Transverse colon (tissue), 4 donors: ENCODE results near the gene XYLT1. TPM values are rescaled to one million over a fixed set of nuclear protein-coding genes. Genes with fewer than 3 reads are reported as not detected.

Source experiments
- DNase-seq: peaks from one replicate; pipeline ENCODE4 v3.0.0-alpha.2; 2019
- H3K27ac ChIP-seq, 4 donors: fragments of 200-600 bp; sonication (generic); 2 replicates each; pipeline ENCODE4 v1.5.1; 2016 to 2018; ENCODE audit warnings: inconsistent platforms in 4 of 4
- H3K27me3 ChIP-seq: fragments of 200-600 bp; sonication (generic); 2 replicates; pipeline ENCODE4 v1.5.1; 2017; ENCODE audit warnings: inconsistent platforms
- H3K36me3 ChIP-seq, 4 donors: fragments of 200-600 bp; sonication (generic); 2 replicates each; pipeline ENCODE4 v1.5.1; 2017 to 2019; ENCODE audit warnings: inconsistent platforms in 4 of 4
- H3K4me1 ChIP-seq, 4 donors: fragments of 200-600 bp; sonication (generic); 2 replicates each; pipeline ENCODE4 v1.5.1; 2017 to 2020; ENCODE audit warnings: inconsistent platforms in 4 of 4
- H3K4me3 ChIP-seq, 4 donors: fragments of 200-600 bp; sonication (generic); 1 replicate in 1 of 4; 2 replicates in 3 of 4; pipeline versions ENCODE4 v1.5.1 to v1.6.1; 2017 to 2019; ENCODE audit warnings: inconsistent platforms in 4 of 4
- H3K9me3 ChIP-seq, 2 donors: fragments of 200-600 bp; sonication (generic); 2 replicates each; pipeline ENCODE4 v1.5.1; 2017 to 2019; ENCODE audit warnings: inconsistent platforms in 2 of 2
- EP300 ChIP-seq: sonication (generic); formaldehyde crosslinking; IDR thresholded peaks from one replicate; pipeline ENCODE4 v1.6.1; 2017; ENCODE audit warnings: antibody characterized with exemption, low read depth
- POLR2A ChIP-seq: fragments of 450-650 bp; IDR thresholded peaks from one replicate; pipeline ENCODE4 v1.6.1; 2016; ENCODE audit warnings: antibody characterized with exemption, mild to moderate bottlenecking, moderate library complexity
- POLR2AphosphoS5 ChIP-seq, 3 donors: sonication (generic); formaldehyde crosslinking; IDR thresholded peaks; one replicate each; pipeline ENCODE4 v1.6.1; 2016; ENCODE audit warnings: antibody characterized with exemption in 3 of 3
- WGBS, 2 donors: methylation state at CpG; one replicate each; pipeline ENCODE4 v1.1.5; 2018; ENCODE audit warnings: low coverage in 1 of 2; 5-methylcytosine and 5-hydroxymethylcytosine counted together
- in situ Hi-C, 4 donors: fragments of 200-750 bp; cut with MboI; loops; one replicate each; pipeline versions ENCODE4 v1.15.0 to v1.15.1; 2017; ENCODE audit warnings: low sequenced_read_pairs in 3 of 4, low pct_ligation_motif_present in 1 of 4, low pct_unique_long_range_greater_than_20kb in 1 of 4
- intact Hi-C: fragments of 100-400 bp; cut with DNase I; formaldehyde crosslinking; loops from one replicate; pipeline ENCODE4 v1.15.1; 2023; ENCODE audit warnings: low total_unique reads
- total RNA-seq, 4 donors: library from RNA; depleted of rRNA; stranded (reverse); fragments of >200 nt; gene quantifications; one replicate each; pipeline ENCODE4 v1.1.0, GENCODE V29; 2016
- TF ChIP-seq, protein P1 (sequence below), 5 experiments: fragments of 200-600 bp in 3 of 5; fragments of 450-650 bp in 2 of 5; sonication (generic) in 3 of 5; IDR thresholded peaks; 1 replicate in 2 of 5; 2 replicates in 3 of 5; pipeline ENCODE4 v1.5.1; 2016 to 2017; ENCODE audit warnings: antibody characterized with exemption in 5 of 5, inconsistent platforms in 3 of 5, mild to moderate bottlenecking in 2 of 5, moderate library complexity in 1 of 5

The XYLT1 gene
- total RNA-seq, 4 donors from 2014 or later: 22.3 to 44.6 (median 39.4) TPM

DNA sequence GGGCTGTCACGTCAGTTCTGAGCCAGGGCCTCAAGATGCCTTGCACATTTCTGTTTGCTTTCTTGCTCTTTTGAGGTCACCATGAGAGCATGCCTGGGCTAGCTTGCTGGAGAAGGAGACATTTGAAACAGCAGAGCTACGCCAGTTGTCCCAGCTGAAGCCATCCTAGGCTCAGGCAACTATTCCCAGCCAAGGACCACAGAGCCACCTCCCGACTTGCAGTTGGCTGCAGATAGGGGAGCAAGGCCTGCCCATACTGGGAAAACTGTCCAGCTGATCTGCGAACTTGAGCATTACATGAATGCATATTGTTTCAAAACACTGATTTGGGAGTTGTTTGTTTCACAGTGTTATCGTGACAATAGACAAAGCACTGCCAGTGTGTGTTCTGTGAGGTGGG is 340.8 kb downstream of the XYLT1 start:
- Histone ChIP-seq H3K27me3 (no peaks in the 10 kb centered on the region), H3K27ac (no peak overlapping the region), H3K36me3 (peaks cover 0 to 8% (median 3%) of the 10 kb centered on the region in 4 donors), H3K4me1 (no peaks in the 10 kb centered on the region), H3K4me3 (no peak overlapping the region), H3K9me3 (no peaks in the 10 kb centered on the region)
- DNase-seq: no peak
- 95 to 100% methylated on average over 1 to 5 of the region's 5 CpGs for WGBS, 2 donors
- TF ChIP-seq, protein P1, sequence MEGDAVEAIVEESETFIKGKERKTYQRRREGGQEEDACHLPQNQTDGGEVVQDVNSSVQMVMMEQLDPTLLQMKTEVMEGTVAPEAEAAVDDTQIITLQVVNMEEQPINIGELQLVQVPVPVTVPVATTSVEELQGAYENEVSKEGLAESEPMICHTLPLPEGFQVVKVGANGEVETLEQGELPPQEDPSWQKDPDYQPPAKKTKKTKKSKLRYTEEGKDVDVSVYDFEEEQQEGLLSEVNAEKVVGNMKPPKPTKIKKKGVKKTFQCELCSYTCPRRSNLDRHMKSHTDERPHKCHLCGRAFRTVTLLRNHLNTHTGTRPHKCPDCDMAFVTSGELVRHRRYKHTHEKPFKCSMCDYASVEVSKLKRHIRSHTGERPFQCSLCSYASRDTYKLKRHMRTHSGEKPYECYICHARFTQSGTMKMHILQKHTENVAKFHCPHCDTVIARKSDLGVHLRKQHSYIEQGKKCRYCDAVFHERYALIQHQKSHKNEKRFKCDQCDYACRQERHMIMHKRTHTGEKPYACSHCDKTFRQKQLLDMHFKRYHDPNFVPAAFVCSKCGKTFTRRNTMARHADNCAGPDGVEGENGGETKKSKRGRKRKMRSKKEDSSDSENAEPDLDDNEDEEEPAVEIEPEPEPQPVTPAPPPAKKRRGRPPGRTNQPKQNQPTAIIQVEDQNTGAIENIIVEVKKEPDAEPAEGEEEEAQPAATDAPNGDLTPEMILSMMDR (IDR thresholded peaks at IDR 0.05): no peak
- TF ChIP-seq POLR2AphosphoS5 (IDR thresholded peaks at IDR 0.05): no peak
- no peak for TF ChIP-seq POLR2A
- TF ChIP-seq EP300: no peak
- in situ Hi-C loops (no loop called here), intact Hi-C loops (no loop called here)

DNA sequence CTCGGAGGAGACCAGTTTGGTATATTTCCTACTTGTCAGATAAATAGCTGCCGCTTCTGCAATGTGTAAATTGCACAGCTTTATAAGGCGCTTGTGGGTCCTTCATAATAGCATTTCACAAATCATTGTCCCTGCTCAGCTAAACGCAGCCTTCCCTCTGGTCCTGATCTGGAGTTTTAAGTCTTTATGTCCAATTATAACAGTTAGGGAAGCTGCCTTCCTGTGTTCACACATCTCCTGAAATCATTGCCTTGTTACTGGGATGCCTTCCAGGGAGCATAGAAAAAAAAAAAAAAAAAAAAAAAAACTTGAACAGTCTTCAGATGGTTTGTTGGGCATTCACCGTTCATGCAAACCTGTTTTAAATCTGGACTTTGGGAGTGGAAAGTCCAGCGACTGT is 342.0 kb downstream of the XYLT1 start:
- H3K4me3 ChIP-seq: no peak overlapping the region
- 77 to 90% methylated on average over 4 to 6 of the region's 6 CpGs for WGBS, 2 donors
- peaks cover 0 to 12% (median 0%) of the 10 kb centered on the region in 4 donors for H3K36me3 ChIP-seq
- no peaks in the 10 kb centered on the region for H3K4me1 ChIP-seq
- no peaks in the 10 kb centered on the region for H3K9me3 ChIP-seq
- H3K27ac ChIP-seq: no peak overlapping the region
- no peaks in the 10 kb centered on the region for H3K27me3 ChIP-seq
- intact Hi-C loops: no loop called here
- TF ChIP-seq, protein P1 (IDR thresholded peaks at IDR 0.05): no peak
- TF ChIP-seq EP300 (no peak), POLR2AphosphoS5 (IDR thresholded peaks at IDR 0.05) (no peak), POLR2A (no peak)
- no peak for DNase-seq
- in situ Hi-C loops: no loop called here

DNA sequence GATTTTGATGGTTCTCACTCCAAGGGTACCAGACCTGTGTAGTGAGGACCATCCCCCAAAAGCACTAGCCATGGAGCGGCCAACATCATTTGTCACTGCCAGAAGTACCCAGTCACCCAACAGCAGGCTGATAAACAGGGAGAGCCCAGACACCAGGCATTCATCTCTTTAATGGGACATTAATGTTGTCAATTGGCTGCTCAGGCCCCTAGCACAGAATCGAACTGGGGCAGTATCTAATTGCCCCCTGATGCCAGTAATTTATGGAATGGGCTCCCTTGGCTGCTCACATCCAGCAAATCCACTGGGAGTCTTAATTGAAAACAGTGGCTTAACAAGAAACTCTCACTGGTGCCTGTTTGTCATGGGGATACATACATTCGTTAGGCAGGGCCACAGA is 344.6 kb downstream of the XYLT1 start:
- peaks cover 0 to 12% (median 0%) of the 10 kb centered on the region in 4 donors for H3K36me3 ChIP-seq

DNA sequence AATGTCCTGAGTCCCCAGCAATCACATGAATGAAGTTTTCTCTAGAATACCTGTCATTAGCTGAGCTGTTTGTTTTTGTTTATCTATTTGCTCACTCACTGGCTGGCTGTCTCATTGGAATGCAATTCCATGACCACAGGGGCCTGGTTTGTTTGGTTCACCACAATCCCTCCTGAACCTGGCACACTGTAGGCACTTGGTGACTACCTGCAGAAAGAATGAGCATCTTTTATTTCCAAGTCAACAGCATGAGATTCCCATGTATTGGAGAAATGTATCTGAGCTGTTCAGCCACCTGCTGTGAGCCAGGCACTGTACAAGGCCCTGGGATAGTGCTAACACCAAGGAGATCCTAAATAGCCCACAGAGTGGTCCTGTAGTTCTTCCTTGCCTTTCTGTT is 345.1 kb downstream of the XYLT1 start:
- H3K27ac ChIP-seq: no peak overlapping the region
- DNase-seq: no peak
- H3K4me3 ChIP-seq: no peak overlapping the region
- intact Hi-C loops: no loop called here
- H3K4me1 ChIP-seq: no peaks in the 10 kb centered on the region
- no peaks in the 10 kb centered on the region for H3K9me3 ChIP-seq
- TF ChIP-seq, protein P1 (IDR thresholded peaks at IDR 0.05): no peak
- no peak for TF ChIP-seq POLR2A
- no peak for TF ChIP-seq POLR2AphosphoS5 (IDR thresholded peaks at IDR 0.05)
- no peak for TF ChIP-seq EP300
- in situ Hi-C loops: no loop called here
- H3K36me3 ChIP-seq: peaks cover 0 to 12% (median 0%) of the 10 kb centered on the region in 4 donors
- H3K27me3 ChIP-seq: no peaks in the 10 kb centered on the region

More for the DNA sequence above, 344.6 kb downstream of the XYLT1 start:
- WGBS, 2 donors: 67 to 100% methylated on average over 1 to 3 of the region's 3 CpGs
- in situ Hi-C loops (no loop called here), intact Hi-C loops (no loop called here)
- Histone ChIP-seq H3K4me1 (no peaks in the 10 kb centered on the region), H3K9me3 (no peaks in the 10 kb centered on the region), H3K27ac (no peak overlapping the region), H3K27me3 (no peaks in the 10 kb centered on the region), H3K4me3 (no peak overlapping the region)
- no peak for DNase-seq
- TF ChIP-seq EP300: no peak
- TF ChIP-seq POLR2A: no peak
- TF ChIP-seq, protein P1 (IDR thresholded peaks at IDR 0.05): no peak
- TF ChIP-seq POLR2AphosphoS5 (IDR thresholded peaks at IDR 0.05): no peak
